ENCODE measurements around the gene SASH1.
"Not testable (repeated sequence)": the region's sequence is repeated elsewhere in the genome, so short reads cannot be mapped to it uniquely, and the experiment has no call there.

SASH1 gene

GRCh38 chr6:148370176-148370575 lies 27.5 kb downstream of the SASH1 start:
- no peak for DNase-seq

- no peak for DNase-seq
Observed at GRCh38 chr6:148374040-148374774, 31.6 kb downstream of the SASH1 start.

DNA sequence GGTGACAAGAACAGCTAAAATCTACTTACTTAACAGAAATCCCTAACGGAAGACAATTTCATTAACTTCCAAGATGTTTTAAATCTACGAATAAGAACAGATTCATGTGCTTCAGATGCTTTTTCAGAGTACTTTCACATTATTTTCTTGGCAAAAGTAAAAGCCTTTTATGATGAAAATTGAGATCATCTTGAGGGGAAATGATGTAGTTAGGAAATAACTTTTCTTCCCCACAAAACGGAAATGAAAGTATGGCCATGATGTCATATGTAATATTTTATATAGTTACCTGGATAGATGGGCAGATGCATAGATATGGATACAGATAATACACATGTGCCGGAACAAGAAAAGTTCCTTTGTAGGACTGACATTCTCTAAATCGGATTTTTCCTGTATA lies 32.8 kb downstream of the SASH1 start:
- no peak for DNase-seq

DNA sequence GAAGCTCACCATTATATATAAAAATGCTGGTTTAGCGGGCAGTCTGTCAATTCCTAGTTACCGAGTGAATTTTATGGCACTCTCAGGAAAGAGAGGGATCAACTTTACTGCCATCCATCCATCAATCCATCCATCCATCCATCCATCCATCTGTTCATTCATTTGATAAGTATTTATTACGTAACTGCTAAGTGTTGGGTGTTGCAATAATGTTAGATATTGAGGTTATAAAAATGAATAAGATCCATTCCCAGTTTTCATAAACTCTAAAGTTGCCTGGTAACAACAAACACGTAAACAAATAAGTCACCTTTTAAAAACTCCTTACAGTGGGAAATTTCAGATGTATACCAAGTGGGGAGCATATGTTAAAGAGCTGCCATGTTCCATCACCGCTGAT lies 36.8 kb downstream of the SASH1 start:
- no peak for DNase-seq

DNA sequence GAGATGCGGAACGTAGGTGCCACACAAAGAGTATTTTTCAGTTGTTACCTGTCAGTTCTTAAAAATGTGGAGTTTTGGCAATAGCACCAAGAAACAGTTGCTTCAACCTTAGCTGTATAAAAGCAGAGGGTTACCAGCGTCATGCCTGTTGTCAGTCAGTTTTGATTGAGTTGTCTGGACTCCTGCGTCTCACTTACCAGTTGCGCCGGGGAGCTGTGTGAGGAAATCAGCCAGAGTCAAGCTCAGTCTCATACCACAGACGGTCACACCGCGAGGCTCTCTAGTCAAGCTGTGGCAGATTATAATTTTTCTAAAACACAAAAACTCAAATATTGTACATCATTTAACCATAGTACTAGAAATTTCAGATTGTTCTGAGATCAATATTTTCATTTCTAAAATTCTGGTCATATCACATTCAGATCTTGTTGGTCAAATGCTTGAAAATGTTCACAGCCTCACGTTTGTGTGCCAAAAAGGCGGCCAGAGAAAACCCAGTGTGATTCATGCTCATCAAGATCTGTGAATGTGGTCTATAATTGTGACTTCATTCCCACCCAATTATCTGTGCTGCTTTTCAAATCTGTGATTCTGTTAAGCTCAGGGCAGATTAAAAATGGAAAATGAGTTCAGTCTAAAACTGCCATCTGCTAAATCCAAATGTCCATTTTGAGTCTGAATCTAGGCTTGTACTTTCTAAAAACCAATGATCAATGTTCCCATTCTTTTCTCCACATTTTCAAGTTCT lies 37.5 kb downstream of the SASH1 start:
- DNase-seq, result no peak

DNA sequence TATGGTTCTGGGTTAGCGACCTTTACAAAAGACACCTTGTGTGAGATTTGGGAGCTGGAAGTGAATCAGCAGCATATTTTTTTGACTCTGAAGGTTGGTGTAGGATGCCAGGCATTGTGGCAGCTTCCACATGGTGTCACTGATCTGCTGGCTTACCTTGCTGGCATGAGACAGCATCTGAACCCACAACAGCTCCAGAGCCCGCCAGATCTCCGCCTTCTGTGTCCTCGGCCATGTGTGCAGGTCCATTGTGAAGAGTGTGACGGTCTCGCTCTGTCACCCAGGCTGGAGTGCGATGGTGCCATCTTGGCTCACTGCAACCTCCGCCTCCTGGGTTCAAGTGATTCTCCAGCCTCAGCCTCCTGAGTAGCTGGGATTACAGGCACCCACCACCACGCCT lies 39.4 kb downstream of the SASH1 start:
- DNase-seq, result not testable (repeated sequence)

DNA sequence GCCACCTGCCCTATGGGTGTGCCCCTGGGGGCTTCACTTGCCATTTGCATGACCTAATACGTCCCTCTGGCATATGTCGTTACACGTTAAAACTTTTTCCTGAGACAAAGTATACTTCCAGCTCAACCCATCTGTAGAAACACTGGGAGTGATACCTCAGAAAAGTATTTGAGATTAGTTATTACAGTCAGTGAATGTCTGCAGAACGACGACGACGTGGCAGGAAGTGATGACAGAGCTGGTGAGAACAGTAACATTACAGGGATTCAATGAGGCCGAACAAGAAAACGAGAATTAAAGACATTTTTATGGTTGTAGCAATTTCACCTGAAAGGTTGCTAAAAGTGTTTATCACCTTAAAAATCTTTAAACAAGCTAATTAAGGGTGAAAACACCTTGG lies 40.2 kb downstream of the SASH1 start:
- DNase-seq, result no peak

DNA sequence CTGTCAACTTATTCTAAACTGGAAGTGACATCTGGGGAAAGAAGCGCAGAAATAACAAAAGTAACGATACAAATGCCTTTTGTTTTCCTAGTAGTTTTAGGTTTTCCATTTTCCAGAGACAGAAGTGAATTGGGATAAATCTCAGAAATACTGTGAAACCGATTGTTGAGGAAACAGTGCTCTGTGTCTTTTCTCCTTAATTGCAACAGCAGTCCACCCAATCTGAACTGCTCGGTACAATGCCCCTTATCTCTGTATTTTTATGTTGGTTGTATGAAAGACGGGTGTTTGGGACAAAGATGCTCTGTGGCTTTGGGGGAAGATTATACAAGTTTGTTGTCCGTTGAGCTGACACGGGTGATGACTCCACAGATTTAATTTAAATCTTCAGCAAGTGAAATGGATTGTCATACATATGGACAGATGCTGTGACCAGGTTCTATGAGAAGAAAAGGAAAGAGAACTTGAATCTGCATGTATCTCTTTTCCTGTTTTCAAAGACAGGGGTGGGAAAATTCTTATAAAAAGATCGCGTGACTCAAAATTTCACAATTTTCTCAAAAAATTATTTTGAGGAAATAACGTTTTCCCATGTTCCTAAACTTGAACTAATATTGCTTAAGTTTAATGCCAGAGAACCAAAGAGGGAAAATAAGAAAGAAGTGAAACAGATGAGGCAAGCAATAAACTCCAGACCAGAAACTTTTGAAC lies 41.2 kb downstream of the SASH1 start:
- DNase-seq, result no peak

DNA sequence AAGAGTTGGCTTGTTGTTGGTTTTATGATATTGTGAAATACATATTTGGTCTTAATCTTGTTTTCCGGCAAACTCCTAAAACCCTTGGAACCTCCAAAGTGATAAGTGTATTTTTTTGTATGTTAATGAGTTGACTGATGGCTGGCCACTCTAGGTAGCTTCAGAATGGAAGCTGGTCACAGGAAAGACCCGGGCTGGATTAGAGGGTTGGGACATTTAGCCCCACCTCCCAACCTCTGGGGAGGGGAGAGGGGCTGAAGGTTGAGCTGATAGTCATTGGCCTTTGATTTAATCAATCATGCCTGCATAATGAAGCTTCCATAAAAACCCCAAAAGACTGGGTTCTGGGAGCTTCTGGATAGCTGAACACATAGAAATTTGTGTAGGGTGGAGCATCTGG lies 42.7 kb downstream of the SASH1 start:
- DNase-seq, result no peak

- no peak for DNase-seq
Observed at GRCh38 chr6:148388521-148388920, 45.9 kb downstream of the SASH1 start.

DNA sequence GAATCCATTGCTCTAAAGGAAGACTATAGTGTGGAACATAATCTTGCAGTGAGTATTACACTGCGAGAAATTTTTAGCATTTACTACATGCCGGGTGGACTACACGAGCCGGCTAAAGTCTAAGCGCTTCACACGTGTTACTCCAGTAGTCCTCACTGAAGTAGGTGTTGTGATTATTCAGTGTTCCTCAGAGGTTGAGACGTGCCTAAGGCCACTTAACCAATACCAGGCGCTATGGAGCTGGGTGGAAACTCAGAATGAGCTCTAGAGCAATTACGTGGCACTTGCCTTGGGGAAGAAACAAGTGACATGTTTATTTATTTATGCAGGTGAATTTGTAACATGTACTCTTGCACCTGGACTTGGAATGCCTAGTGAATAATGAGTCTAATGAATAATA lies 46.4 kb downstream of the SASH1 start:
- DNase-seq, result no peak

- DNase-seq, result no peak
Observed at GRCh38 chr6:148389917-148390316, 47.3 kb downstream of the SASH1 start.

GRCh38 chr6:148392127-148392526 lies 49.5 kb downstream of the SASH1 start:
- DNase-seq, result not testable (repeated sequence)

GRCh38 chr6:148392671-148393070 lies 50.0 kb downstream of the SASH1 start:
- no peak for DNase-seq

GRCh38 chr6:148395583-148396101 lies 53.0 kb downstream of the SASH1 start:
- no peak for DNase-seq

GRCh38 chr6:148396411-148396810 lies 53.8 kb downstream of the SASH1 start:
- no peak for DNase-seq

DNA sequence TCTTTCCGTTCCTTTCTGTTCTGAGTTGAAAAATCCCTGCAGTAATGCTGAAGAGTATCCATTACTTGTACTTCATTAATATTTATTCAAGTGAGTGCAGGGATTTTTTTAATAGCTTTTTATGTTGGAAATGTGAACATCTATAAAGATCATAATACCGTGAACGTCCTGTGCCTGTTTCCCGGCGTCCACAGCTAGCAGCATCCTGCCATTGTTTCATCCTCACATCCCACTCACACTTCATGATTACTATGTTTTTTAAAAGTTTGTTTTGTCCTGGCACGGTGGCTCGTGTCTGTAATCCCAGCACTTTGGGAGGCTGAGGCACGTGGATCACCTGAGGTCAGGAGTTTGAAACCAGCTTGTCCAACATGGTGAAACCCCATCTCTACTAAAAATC lies 54.3 kb downstream of the SASH1 start:
- no peak for DNase-seq

- no peak for DNase-seq
Observed at GRCh38 chr6:148398244-148398643, 55.6 kb downstream of the SASH1 start.

- no peak for DNase-seq
Observed at GRCh38 chr6:148398678-148399077, 56.0 kb downstream of the SASH1 start.

GRCh38 chr6:148401571-148401970 lies 58.9 kb downstream of the SASH1 start:
- no peak for DNase-seq

GRCh38 chr6:148404456-148405054 lies 61.9 kb downstream of the SASH1 start:
- DNase-seq, result no peak

- no peak for DNase-seq
Observed at GRCh38 chr6:148405894-148406293, 63.3 kb downstream of the SASH1 start.
